ENCODE measurements around the gene PNCK.

DNA sequence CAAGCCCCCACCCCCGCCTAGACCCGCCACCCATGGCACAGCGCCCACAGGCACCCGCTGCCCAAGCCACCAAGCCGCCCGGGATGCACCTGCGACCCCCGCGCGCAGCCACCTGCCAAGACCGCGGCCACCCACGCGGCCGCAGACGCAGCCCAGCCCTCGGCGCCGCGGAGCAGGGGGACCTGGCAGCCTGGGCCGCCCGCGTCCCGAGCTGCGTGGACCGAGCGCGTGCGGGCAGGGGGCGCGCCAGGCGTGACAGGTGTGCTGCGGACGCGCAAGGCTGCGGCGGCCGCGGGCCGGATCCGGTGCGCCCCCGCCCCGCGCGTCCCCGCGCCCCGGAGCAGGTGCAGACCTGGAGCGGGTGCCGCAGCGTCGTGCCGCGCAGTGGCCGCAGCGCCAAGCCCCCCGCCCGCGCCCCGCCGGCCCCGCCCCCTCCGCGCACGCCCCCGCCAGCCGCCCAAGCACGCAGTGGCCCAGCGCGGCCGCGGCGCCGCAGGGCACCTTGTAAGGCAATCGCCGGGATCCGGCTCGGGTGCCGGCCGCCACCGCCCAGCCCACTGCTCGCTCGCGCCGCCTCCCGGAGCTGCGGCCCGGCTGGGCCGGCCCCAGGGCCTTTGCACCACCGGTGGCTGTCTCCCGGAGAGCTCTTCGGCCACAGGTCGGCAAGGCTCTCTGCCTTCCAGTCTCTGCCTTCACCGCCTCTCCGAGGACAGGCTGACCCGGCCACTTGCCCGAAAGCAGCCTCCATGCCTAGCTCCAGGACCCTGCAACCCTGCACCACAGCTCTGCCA, at the start of gene PNCK:
- TF ChIP-seq, protein P1, sequence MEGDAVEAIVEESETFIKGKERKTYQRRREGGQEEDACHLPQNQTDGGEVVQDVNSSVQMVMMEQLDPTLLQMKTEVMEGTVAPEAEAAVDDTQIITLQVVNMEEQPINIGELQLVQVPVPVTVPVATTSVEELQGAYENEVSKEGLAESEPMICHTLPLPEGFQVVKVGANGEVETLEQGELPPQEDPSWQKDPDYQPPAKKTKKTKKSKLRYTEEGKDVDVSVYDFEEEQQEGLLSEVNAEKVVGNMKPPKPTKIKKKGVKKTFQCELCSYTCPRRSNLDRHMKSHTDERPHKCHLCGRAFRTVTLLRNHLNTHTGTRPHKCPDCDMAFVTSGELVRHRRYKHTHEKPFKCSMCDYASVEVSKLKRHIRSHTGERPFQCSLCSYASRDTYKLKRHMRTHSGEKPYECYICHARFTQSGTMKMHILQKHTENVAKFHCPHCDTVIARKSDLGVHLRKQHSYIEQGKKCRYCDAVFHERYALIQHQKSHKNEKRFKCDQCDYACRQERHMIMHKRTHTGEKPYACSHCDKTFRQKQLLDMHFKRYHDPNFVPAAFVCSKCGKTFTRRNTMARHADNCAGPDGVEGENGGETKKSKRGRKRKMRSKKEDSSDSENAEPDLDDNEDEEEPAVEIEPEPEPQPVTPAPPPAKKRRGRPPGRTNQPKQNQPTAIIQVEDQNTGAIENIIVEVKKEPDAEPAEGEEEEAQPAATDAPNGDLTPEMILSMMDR (IDR thresholded peaks at IDR 0.05), result no peak
- TF ChIP-seq POLR2A (IDR thresholded peaks at IDR 0.05), result no peak
